Upper lobe of right lung (tissue), 1 donor: ENCODE results near the gene DMKN. TPM values are rescaled to one million over a fixed set of nuclear protein-coding genes. Genes with fewer than 3 reads are reported as not detected.

ENCODE experiments used
- ATAC-seq: fragments of 200-7000 bp; cut with Tn5 transposase; one replicate; pipeline ENCODE4 v1.9.1; 2020; ENCODE audit warnings: mild to moderate bottlenecking, moderate library complexity
- DNase-seq: peaks from one replicate; pipeline ENCODE4 v3.0.0-alpha.2; 2020
- H3K27ac ChIP-seq: fragments of 200-600 bp; one replicate; pipeline ENCODE4 v1.8.0; 2022
- H3K27me3 ChIP-seq: fragments of 200-600 bp; one replicate; pipeline ENCODE4 v1.8.0; 2022; ENCODE audit warnings: mild to moderate bottlenecking
- H3K36me3 ChIP-seq: fragments of 200-600 bp; one replicate; pipeline ENCODE4 v1.8.0; 2022
- H3K4me1 ChIP-seq: fragments of 200-600 bp; one replicate; pipeline ENCODE4 v1.8.0; 2022
- H3K4me3 ChIP-seq: fragments of 200-600 bp; one replicate; pipeline ENCODE4 v1.8.0; 2022; ENCODE audit warnings: mild to moderate bottlenecking
- H3K9me3 ChIP-seq: fragments of 200-600 bp; one replicate; pipeline ENCODE4 v1.8.0; 2022
- intact Hi-C: fragments of 100-400 bp; cut with DNase I; formaldehyde crosslinking; loops from one replicate; pipeline ENCODE4 v1.11.0; 2022
- total RNA-seq: library from RNA; stranded (reverse); fragmentation: NEBNext Ultra II Directional; extraction: Animal tissue kit (Norgen Biotek cat#: 25700); gene quantifications from one replicate; pipeline ENCODE4 v1.2.1, GENCODE V29; 2021
- TF ChIP-seq, protein P1 (sequence below): fragments of 200-600 bp; IDR thresholded peaks from one replicate; pipeline ENCODE4 v1.8.0; 2022; ENCODE audit warnings: antibody characterized with exemption
- donor health status: DM: no; HTN: yes; CAD: no; lungs with severe emphysema.

DMKN gene
- total RNA-seq, 1 donor from 2014 or later: 79.8 TPM

DNA sequence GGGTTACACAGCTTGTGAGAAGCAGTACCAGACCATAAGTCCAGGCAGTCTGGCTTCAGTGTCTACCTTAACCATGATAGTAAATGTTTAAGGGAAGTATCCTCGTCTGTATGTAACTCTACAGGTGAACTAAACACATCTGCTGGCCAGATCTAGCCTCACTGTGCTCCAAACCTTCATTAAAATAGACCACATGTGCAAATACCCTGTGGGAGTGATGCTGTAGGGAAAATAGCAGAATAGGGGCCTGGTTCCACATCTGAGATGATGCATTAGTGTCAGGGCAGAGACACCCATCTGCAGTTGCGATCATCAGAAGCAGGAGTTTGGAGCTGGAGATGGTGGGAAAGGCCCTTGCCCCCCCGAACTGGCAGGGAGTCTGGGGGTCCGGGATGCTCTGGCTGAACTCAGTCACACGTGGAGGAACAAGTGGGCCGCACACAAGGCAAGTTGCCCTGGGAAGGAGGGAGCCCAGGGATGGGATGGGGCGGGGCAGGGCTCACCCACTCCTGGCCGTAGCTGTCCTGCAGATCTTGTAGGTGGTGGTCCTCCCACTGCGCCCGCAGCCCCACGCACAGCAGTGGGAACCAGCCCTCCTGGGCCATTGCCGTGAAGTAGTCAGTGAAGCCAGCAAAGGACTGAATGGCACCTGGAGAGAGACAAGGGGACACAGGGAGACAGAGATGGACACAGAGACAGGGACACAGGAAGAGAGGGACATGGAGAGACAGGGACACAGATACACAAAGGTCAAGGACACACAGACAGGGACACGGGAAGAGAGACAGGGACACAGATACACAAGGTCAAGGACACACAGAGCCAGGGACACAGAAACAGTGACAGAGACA, 39.3 kb upstream of the DMKN start:
- Histone ChIP-seq H3K4me1 (no peaks in the 10 kb centered on the region), H3K36me3 (no peaks in the 10 kb centered on the region), H3K27me3 (no peaks in the 10 kb centered on the region), H3K4me3 (no peak overlapping the region), H3K9me3 (no peaks in the 10 kb centered on the region), H3K27ac (no peak overlapping the region)
- ATAC-seq (no peak), DNase-seq (no peak)
- TF ChIP-seq, protein P1, sequence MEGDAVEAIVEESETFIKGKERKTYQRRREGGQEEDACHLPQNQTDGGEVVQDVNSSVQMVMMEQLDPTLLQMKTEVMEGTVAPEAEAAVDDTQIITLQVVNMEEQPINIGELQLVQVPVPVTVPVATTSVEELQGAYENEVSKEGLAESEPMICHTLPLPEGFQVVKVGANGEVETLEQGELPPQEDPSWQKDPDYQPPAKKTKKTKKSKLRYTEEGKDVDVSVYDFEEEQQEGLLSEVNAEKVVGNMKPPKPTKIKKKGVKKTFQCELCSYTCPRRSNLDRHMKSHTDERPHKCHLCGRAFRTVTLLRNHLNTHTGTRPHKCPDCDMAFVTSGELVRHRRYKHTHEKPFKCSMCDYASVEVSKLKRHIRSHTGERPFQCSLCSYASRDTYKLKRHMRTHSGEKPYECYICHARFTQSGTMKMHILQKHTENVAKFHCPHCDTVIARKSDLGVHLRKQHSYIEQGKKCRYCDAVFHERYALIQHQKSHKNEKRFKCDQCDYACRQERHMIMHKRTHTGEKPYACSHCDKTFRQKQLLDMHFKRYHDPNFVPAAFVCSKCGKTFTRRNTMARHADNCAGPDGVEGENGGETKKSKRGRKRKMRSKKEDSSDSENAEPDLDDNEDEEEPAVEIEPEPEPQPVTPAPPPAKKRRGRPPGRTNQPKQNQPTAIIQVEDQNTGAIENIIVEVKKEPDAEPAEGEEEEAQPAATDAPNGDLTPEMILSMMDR: no peak
- intact Hi-C loops: no loop called here

DNA sequence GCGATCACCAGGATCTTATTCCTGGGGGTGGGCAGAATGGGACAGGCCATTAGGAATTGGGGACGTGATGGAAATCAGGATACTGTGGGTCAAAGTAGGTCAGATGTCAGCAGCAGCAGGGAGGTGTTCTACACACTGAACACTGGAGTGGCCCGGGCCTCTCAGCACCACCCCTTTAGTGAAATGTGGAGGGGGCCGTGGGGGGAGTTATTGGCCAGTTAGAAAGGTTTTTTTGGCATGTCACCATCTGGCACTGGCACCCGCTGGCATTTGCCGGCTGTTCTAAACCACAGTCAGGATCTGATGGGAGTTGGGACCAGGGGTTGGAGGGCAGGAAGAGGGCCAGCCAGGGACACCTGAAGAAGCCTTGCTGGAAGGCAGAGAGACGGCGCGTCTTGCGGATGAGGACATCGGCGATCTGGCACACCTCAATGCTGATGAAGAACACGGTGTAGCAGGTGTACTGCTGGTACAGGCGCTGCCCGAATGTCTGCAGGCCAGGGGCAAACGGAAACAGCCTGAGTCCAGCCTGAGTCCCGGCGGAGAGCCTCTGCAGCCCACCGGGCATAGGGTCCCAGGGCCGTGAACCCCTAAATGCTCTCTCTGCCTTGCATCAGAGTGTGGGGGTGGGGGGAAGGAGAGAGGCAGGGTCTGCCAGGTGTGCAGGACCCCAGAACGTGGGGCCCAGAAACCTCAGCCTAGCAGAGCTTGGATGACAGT, 37.8 kb upstream of the DMKN start:
- no peaks in the 10 kb centered on the region for H3K36me3 ChIP-seq
- H3K27me3 ChIP-seq: no peaks in the 10 kb centered on the region
- no peak overlapping the region for H3K27ac ChIP-seq
- DNase-seq (no peak), ATAC-seq (no peak)
- TF ChIP-seq, protein P1: no peak
- peaks cover 7% of the 10 kb centered on the region for H3K4me1 ChIP-seq
- intact Hi-C loops: no loop called here
- no peak overlapping the region for H3K4me3 ChIP-seq
- H3K9me3 ChIP-seq: no peaks in the 10 kb centered on the region

DNA sequence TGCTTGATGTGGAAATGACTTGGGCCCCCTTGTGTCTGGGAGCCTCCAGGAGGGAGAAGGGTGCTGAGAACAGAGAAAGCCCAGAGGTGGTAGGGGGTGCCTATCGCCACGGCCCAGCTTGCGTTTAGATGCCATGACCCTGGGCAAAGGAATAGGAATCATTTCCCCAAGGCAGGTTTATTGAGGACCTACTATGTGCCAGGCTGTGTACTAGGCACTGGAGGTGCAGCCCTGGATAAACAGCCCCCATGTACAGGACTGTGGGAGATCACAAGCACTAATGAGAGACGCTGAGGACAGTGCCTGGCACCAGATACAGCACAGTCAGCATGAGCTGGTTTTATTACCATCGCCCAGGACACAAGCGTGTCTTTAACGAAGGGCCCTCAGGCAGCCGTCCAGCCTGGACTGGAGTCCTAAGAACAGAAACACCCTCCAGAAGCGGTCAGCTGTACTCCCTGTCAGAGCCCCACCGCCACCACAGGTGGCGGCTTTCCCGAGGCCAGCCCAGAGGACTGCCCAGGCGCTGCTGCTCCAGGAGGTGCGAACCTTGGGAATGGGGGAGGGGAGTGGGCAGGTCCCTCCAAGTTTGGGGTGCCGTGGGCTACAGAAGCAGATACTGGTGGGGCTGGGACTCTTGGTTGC, 36.6 kb upstream of the DMKN start:
- DNase-seq (no peak), ATAC-seq (no peak)
- H3K27ac ChIP-seq: no peak overlapping the region
- intact Hi-C loops: no loop called here
- H3K4me3 ChIP-seq: no peak overlapping the region
- TF ChIP-seq, protein P1: no peak
- H3K4me1 ChIP-seq: peaks cover 10% of the 10 kb centered on the region
- no peaks in the 10 kb centered on the region for H3K27me3 ChIP-seq
- no peaks in the 10 kb centered on the region for H3K36me3 ChIP-seq
- H3K9me3 ChIP-seq: no peaks in the 10 kb centered on the region

DNA sequence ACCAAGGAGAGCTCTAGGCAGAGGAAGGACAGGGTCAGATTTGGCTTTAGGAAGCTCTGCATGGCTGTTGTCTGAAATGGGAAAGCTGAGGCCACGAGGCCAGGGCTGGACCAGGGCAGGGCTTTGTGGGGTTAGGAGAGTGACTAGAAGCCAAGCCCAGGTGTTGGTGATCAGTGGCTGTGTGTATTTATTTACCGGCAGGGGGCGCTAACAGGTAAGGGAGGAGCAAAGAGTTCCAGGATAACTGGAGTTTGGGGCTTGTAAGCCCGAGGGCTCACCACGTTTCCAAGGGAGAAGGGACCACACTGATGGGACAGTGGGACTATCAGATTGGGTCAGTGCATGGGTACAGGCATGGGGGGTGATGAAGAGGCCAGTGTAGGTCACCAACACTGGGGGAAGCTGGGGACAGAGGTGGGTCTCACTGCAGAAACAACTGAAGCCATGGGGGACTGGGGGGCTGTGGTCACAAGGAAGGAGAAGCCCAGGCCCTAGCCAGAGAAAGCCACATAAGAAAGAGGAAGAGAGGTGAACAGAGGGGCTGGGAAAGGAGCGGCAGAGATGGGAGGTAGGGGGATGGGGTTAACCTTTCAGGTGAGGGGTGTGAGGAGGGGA, 35.8 kb upstream of the DMKN start:
- Histone ChIP-seq H3K9me3 (no peaks in the 10 kb centered on the region), H3K4me1 (peaks cover 10% of the 10 kb centered on the region), H3K27ac (no peak overlapping the region), H3K27me3 (no peaks in the 10 kb centered on the region), H3K4me3 (no peak overlapping the region), H3K36me3 (no peaks in the 10 kb centered on the region)
- peak; percentile 34 for ATAC-seq
- TF ChIP-seq, protein P1: peak; percentile 68
- no peak for DNase-seq
- intact Hi-C loops: no loop called here

DNA sequence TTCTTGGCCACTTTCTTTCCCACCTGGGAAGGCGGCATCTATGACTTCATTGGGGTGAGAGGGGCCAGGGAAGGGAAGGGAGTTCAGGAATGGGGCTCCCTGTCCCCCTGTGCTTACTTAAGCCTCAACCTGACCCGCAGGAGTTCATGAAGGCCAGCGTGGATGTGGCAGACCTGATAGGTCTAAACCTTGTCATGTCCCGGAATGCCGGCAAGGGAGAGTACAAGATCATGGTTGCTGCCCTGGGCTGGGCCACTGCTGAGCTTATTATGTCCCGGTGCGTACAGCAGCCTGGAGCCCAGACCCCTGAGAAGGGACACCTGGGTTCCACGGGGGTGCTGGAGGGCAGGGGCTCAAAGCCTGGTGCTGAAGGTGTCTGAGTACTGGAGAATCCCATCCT, 33.1 kb upstream of the DMKN start:
- intact Hi-C loops: no loop called here
- TF ChIP-seq, protein P1: no peak
- no peak overlapping the region for H3K27ac ChIP-seq
- H3K36me3 ChIP-seq: no peaks in the 10 kb centered on the region
- ATAC-seq (no peak), DNase-seq (no peak)
- H3K4me1 ChIP-seq: peaks cover 10% of the 10 kb centered on the region
- peak overlapping the region; percentile 97 for H3K4me3 ChIP-seq
- H3K9me3 ChIP-seq: no peaks in the 10 kb centered on the region
- H3K27me3 ChIP-seq: no peaks in the 10 kb centered on the region
